ENCODE results near the gene ZSWIM4.

Gene ZSWIM4

DNA sequence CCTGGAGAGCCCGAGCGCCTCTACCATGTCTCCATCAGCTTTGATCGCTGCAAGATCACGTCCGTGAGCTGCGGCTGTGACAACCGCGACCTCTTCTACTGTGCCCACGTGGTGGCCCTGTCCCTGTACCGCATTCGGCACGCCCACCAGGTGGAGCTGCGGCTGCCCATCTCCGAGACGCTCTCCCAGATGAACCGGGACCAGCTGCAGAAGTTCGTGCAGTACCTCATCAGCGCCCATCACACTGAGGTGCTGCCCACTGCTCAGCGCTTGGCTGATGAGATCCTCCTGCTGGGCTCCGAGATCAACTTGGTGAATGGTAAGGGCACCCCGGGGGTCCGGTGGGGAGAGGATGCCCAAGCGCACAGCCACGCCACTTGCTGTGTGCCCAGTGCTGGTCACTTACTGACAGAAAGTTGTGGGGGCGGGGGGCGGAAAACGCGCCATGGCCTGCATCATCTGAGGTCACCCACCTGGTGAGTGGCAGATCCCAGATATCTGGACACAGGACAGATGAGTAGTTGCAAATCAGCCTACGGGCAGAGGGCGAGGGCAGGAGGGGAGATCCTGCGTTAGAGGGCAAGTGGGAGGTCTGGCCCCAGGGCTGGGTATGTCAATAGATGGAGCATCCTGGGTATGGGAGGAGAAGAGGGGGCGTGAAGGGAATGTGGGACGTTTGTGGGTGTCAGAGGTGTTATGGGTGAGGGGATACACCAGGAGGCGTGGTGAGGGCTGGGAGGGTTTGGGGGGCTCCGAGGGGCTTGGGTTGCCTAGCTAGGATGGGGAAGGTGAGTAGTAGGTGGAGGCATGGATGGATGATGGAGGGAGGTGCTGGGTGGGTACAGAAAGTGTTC is 9.8 kb downstream of the ZSWIM4 start:
- in situ Hi-C loops (cut with MboI; ENCODE audit: low sequenced_read_pairs): no loop called here

DNA sequence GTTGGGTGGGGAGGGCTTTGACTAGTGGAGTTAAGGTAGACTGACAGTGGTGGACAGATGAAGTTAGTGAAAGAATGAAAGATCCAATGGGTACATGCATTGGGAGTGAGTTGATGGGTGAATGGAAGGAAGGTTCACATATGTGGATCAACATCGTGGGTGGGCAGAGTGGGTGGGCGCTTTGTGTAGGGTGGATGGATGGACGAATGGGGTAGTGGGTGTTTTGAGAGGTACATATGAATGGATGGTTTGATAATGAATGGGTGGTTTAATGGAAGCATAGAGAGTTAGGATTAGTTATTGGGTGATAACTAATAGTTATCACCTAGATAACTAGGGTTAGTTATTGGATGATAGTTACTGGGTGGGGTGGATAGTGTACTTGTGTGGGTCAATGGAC is 11.5 kb downstream of the ZSWIM4 start:
- in situ Hi-C loops (cut with MboI; ENCODE audit: low sequenced_read_pairs): no loop called here

GRCh38 chr19:13807421-13808021 is 12.3 kb downstream of the ZSWIM4 start:
- in situ Hi-C loops (cut with MboI; ENCODE audit: low sequenced_read_pairs): no loop called here

GRCh38 chr19:13808856-13809255 is 13.6 kb downstream of the ZSWIM4 start:
- in situ Hi-C loops (cut with MboI; ENCODE audit: low sequenced_read_pairs): no loop called here

DNA sequence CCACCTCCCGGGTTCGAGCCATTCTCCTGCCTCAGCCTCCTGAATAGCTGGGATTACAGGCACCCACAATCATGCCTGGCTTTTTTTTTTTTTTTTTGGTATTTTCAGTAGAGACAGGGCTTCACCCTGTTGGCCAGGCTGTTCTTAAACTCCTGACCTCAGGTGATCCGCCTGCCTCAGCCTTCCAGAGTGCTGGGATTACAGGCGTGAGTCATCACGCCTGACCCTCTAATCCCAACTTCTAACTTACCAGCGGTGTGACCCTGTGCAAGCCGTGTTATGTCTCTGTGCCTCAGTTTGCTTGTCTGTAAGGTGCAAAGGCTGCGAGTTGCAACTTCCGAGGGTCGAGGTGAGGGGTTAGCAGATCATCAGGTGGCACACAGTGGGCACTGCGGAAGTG is 17.3 kb downstream of the ZSWIM4 start:
- in situ Hi-C loops (cut with MboI; ENCODE audit: low sequenced_read_pairs): no loop called here

DNA sequence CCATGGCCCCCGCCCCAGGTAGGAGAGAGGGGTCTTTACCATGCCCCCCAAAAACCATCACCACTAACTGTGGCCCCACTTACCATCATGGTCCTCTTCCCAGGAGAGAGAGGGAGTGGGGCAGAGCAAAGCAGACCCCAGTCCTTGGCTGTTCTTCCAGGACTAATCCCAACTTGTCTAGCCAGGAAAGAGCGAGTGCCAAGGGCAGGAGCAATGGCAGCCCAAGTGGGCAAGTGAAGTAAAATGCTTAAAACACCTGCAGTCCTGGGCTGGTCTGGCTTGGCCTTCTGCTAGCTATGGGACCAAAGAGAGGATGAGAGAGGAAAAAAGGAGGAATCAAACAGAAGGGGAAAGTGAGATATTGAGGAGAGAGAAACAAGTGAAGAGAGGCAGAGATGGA is 17.9 kb downstream of the ZSWIM4 start:
- in situ Hi-C loops (cut with MboI; ENCODE audit: low sequenced_read_pairs): no loop called here

DNA sequence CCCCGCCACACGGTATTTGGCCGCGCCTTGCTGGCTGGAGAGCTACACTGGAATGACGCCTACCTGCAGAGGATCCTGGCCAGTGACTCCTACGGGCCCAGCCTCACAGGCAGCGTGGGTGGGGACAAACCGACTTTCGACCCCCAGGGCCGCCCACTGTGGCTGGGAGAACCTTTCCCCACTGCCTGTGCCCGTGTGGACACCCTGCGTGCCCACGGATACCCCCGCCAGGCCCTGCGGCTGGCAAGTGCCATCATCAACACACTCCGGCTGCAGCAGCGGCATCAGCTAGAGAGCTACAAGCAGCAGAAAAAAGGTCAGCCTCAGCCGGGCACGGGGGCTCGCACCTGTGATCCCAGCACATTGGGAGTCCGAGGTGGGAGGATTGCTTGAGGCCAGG is 19.3 kb downstream of the ZSWIM4 start:
- in situ Hi-C loops (cut with MboI; ENCODE audit: low sequenced_read_pairs): no loop called here

DNA sequence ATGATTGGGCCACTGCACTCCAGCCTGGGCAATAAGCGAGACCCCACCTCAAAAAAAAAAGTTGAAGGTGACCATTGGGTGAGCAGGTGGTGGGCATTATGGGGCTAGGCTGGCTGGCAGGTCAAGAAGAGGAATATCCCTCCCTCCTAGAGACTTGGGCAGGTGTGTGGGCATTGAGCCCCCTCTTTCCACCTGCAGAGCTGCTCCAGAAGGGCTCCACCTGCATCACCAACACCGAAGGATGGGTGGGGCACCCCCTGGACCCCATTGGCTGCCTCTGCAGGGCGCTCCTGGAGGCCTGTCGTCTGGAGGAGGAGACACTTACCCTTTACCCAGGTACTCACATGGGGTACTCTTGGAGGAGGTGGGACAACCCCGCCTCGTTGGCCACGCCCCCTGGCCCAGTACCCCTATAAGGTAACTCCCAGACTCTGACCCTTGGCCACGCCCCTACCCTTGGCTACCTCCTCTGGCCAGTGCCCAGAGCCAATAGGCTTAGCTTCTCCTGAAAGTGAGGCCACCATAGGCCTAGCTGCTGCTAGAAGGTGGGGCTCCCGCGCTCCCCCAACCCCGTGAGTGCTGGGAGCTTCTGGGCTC is 21.9 kb downstream of the ZSWIM4 start:
- in situ Hi-C loops (cut with MboI; ENCODE audit: low sequenced_read_pairs): no loop called here

DNA sequence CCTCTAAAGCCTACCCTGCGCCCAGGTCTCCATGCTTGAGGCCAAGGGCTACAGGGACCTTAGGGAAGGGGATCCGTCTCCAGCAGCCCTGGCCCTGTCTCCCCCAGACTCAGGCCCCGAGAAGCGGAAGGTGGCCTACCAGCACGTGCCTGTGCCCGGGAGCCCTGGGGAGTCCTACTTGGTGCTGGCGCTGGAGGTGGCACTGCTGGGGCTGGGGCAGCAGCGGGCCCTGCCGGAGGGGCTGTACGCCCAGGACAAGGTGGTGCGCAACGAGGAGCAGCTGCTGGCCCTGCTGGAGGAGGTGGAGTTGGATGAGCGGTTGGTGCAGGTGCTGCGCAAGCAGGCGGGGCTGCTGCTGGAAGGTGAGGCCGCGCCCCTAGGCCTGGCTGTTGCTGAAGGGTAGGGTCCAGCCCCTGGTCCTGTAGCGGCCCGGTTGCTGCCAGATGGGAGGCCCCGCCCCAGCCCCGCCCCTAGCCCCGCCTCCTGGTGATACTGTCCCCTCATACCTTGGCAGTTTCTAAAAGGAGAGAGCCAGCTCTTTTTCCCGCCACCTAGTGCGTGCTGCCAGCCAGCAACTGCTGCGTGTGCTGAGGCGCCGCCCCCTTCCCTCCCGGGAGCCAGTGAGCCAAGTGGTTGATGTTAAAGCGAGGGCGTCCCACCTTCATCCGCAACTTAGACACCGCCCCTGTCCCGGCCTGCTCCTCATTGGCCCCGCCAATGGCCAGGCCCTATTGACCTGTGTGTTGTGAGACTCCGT is 22.6 kb downstream of the ZSWIM4 start:
- in situ Hi-C loops (cut with MboI; ENCODE audit: low sequenced_read_pairs): no loop called here

DNA sequence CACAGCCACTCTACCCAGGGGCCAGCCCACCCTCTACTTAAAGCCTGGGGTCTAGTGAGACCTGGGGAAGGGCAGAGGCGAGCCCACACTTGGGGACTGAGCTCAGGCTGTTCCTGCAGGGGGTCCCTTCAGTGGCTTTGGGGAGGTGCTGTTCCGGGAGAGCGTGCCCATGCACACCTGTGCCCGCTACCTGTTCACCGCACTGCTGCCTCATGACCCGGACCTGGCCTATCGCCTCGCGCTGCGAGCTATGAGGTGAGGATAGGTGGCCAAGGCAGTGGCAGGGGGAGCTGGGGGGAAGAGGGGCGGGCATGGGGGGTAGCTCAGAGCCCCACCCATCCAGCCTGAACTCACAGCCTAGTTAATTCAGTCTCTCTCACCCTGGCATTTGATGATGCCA is 24.0 kb downstream of the ZSWIM4 start:
- in situ Hi-C loops (cut with MboI; ENCODE audit: low sequenced_read_pairs): no loop called here

DNA sequence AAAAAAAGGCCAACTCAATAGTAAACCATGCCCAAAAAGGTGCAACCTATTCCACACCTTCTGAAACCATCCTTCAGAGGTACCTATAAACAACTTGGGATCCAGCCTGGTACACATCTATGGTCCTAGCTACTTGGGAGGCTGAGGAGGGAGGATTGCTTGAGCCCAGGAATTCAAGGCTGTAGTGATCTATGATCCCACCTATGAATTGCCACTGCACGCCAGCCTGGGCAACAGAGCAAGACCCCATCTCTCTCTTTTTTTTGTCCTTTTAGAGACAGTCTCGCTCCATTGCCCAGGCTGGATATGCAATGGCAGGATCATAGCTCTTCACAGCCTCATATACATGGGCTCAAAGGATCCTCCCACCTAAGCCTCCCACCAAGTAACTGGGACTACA is 26.0 kb downstream of the ZSWIM4 start:
- in situ Hi-C loops (cut with MboI; ENCODE audit: low sequenced_read_pairs): no loop called here

DNA sequence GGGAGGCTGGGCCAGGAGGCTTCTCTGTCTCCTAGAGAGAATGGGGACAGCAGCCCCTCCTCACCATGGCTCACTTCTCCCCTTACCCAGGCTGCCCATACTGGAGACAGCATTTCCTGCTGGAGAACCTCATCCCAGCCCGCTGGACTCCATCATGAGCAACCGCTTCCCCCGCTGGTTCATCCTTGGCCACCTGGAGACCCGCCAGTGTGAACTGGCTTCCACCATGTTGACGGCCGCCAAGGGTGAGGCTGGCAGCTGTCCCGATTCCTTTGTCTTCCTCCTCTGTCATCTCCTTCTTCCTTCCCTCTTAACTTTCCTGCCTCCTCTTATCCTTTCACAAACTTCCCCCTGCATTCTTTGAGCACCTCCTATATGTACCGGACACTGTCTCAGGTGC is 28.0 kb downstream of the ZSWIM4 start:
- in situ Hi-C loops (cut with MboI; ENCODE audit: low sequenced_read_pairs): no loop called here

DNA sequence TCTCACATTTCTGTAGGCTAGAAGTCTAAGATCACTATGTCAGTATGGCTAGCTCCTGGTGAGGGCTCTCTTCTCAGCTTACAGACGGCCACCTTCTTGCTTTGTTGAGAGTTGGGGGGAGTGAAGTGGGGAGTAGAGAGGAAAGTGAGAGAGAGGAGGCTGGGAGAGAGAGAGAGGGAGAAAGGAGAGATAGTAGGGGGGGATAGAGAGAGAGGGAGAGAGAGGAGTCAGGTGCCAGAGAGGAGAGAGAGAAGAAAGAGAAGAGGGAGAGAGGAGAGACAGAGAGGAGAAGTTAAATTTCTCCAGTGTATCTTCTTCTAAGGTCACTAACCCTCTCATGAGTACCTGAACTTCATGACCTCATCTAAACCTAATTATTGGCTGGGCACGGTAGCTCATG is 28.7 kb downstream of the ZSWIM4 start:
- in situ Hi-C loops (cut with MboI; ENCODE audit: low sequenced_read_pairs): no loop called here

GRCh38 chr19:13824703-13825102 is 29.5 kb downstream of the ZSWIM4 start:
- in situ Hi-C loops (cut with MboI; ENCODE audit: low sequenced_read_pairs): no loop called here

DNA sequence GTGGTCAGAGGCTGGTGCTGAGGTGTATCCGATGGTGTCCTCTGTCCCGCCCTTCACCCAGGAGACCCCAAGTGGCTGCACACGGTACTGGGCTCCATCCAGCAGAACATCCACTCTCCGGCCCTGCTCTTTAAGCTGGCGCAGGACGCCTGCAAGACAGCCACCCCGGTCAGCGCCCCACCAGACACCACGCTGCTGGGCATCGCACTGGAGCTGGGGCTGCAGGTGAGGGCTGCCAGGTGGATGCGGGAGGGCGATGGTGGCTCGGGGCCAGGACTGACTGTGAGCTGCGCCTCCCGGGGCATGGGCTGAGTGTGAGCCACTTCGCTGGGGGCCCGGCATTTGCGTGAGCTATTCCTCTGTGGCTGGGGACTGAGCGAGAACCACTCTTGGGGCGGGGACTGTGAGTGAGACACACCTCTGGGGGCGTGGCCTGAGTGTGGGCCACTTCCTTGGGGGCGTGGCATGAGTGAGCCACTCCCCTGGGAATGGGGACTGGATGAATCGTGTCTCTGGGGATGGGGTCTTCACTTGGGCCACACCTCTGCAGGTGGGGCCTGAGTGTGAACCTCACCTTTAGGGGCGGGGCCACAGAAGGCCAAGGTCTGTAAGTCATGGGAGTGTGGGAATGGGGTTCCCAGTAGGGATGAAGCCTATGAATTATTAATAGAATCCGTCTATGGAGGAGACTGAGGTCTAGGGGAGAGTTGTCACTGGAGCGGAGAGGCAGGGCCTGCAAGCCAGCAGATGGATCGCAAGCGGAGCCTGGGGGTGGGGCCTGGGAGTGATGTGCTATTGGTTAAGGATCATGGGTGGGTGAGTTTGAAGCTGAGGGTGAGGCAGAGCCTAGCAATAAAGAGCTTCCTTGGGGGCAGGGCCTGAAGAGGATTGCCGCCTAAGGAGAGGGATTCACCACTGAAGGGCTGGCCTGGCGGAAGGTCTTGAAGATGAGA is 30.5 kb downstream of the ZSWIM4 start:
- in situ Hi-C loops (cut with MboI; ENCODE audit: low sequenced_read_pairs): no loop called here

DNA sequence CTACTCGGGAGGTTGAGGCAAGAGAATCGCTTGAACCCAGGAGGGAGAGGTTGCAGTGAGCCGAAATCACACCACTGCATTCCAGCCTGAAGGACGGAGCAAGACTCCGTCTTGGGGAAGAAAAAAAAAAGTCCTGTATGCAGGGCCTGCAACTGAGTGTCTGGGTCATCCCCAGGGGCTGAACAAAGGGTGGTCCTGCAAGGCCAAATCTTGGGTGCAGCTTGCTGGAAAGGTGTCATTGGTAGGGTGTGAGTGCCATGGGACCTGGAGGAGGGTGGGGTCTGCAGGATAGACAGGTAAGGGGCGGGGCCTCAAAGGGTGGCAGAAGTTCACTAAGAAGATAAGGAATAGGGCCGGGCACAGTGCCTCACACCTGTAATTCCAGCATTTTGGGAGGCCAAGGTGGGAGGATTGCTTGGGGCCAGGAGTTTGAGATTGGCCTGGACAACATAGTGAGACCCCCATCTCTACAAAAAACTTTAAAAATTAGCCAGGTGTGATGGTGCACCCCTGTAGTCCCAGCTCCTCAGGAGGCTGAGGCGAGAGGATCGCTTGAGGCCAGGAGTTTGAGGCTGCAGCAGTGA is 31.5 kb downstream of the ZSWIM4 start:
- in situ Hi-C loops (cut with MboI; ENCODE audit: low sequenced_read_pairs): no loop called here

- in situ Hi-C loops (cut with MboI; ENCODE audit: low sequenced_read_pairs): no loop called here
These were observed 32.4 kb downstream of the ZSWIM4 start for GRCh38 chr19:13827656-13828055.

GRCh38 chr19:13830114-13830740 is 35.0 kb downstream of the ZSWIM4 start:
- in situ Hi-C loops (cut with MboI; ENCODE audit: low sequenced_read_pairs): no loop called here

GRCh38 chr19:13830741-13831536 is 35.7 kb downstream of the ZSWIM4 start:
- in situ Hi-C loops (cut with MboI; ENCODE audit: low sequenced_read_pairs): no loop called here
